ENCODE measurements around the gene SGCD. TPM values are rescaled to one million over a fixed set of nuclear protein-coding genes. Genes with fewer than 3 reads are reported as not detected.

SGCD gene
- total RNA-seq, 5 donors from 2014 or later (not counting 1 experiment from before 2014, with no cell fraction given): 0.13 to 2.4 (median 0.22) TPM

DNA sequence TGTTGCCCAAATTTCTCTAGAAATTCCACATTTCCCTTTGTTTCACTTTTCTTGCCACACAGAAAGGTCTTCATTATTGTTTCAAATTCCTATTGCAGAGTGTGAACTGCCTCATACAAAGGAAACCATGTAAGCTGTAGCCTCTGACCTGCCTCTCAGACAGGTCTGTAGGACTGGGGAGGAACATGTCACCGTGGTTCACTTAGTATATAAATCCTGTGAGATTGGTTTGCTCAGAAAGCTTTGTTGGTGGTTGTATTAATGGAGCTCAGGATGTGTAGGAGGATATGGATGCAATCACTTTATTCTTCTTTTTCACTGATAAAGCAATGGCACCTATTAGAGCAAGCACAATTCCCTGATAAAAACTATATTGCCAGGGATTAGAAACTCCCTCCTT is 4.2 kb downstream of the SGCD start:
- no peak overlapping the region for H3K27ac ChIP-seq (ENCODE audit: low read length)
- H3K9me3 ChIP-seq: no peaks in the 10 kb centered on the region
- H3K4me1 ChIP-seq (ENCODE audit: control insufficient read depth in 1 of 2, extremely low read depth in 1 of 2, insufficient read depth in 2 of 2, low read length in 2 of 2): no peaks in the 10 kb centered on the region
- CTCF ChIA-PET: no interaction called here
- no peak overlapping the region for H3K4me3 Mint-ChIP-seq
- H3K27me3 Mint-ChIP-seq: peaks cover 5 to 24% of the 10 kb centered on the region in 2 donors
- no CpG with 5 or more reads among the region's 1 CpG for WGBS (ENCODE audit: insufficient coverage)
- no peaks in the 10 kb centered on the region for H3K9me3 Mint-ChIP-seq
- H3K27me3 ChIP-seq (replicated peaks in 1 of 2; ENCODE audit: control insufficient read depth in 2 of 2, extremely low read depth in 1 of 2, insufficient read depth in 2 of 2, low read length in 1 of 2): peaks cover 0 to 7% of the 10 kb centered on the region in 2 experiments
- H3K4me3 ChIP-seq (ENCODE audit: control insufficient read depth in 1 of 2, extremely low read depth in 1 of 2, low read length in 1 of 2): no peak overlapping the region
- no peak for ATAC-seq (replicated peaks in 1 of 4)
- no peaks in the 10 kb centered on the region for H3K36me3 ChIP-seq (ENCODE audit: control insufficient read depth in 2 of 2, extremely low read depth in 1 of 2, insufficient read depth in 1 of 2, low read length in 1 of 2)
- no peak for DNase-seq
- no peak overlapping the region for H3K27ac Mint-ChIP-seq
- POLR2A ChIA-PET: no interaction called here
- no peaks in the 10 kb centered on the region for H3K36me3 Mint-ChIP-seq
- no peaks in the 10 kb centered on the region for H3K4me1 Mint-ChIP-seq

DNA sequence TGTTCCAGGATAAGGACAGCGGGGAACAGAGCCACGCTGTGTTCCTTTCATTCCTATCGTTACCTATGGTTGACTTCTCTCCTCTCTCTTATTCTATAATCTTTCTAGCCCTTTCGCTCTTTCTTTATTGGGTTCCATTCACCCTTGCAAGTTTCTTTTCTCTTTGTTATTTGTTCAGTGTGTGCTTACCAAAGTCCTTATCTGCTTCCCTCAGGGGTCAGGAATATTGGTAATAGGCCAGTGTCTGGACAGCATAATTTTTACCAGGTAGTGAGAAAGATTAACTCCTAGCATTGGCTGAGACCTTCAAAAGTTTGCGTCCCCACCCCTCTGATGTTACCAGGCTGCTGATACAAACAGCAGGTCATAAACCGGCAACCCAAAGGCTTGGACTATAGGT is 4.9 kb downstream of the SGCD start:
- H3K9me3 ChIP-seq: no peaks in the 10 kb centered on the region
- DNase-seq: no peak
- H3K4me1 Mint-ChIP-seq: no peaks in the 10 kb centered on the region
- no peaks in the 10 kb centered on the region for H3K36me3 ChIP-seq (ENCODE audit: control insufficient read depth in 2 of 2, extremely low read depth in 1 of 2, insufficient read depth in 1 of 2, low read length in 1 of 2)
- H3K4me3 ChIP-seq (ENCODE audit: control insufficient read depth in 1 of 2, extremely low read depth in 1 of 2, low read length in 1 of 2): no peak overlapping the region
- H3K4me1 ChIP-seq (ENCODE audit: control insufficient read depth in 1 of 2, extremely low read depth in 1 of 2, insufficient read depth in 2 of 2, low read length in 2 of 2): no peaks in the 10 kb centered on the region
- WGBS (ENCODE audit: insufficient coverage): no CpG with 5 or more reads among the region's 6 CpGs
- H3K36me3 Mint-ChIP-seq: no peaks in the 10 kb centered on the region
- H3K27ac ChIP-seq (ENCODE audit: low read length): no peak overlapping the region
- no peak overlapping the region for H3K4me3 Mint-ChIP-seq
- peaks cover 0 to 3% of the 10 kb centered on the region in 2 experiments for H3K27me3 ChIP-seq (replicated peaks in 1 of 2; ENCODE audit: control insufficient read depth in 2 of 2, extremely low read depth in 1 of 2, insufficient read depth in 2 of 2, low read length in 1 of 2)
- no peak overlapping the region for H3K27ac Mint-ChIP-seq
- ATAC-seq (replicated peaks in 1 of 4): no peak
- POLR2A ChIA-PET: no interaction called here
- H3K27me3 Mint-ChIP-seq: peaks cover 5 to 18% of the 10 kb centered on the region in 2 donors
- CTCF ChIA-PET: no interaction called here
- H3K9me3 Mint-ChIP-seq: no peaks in the 10 kb centered on the region

DNA sequence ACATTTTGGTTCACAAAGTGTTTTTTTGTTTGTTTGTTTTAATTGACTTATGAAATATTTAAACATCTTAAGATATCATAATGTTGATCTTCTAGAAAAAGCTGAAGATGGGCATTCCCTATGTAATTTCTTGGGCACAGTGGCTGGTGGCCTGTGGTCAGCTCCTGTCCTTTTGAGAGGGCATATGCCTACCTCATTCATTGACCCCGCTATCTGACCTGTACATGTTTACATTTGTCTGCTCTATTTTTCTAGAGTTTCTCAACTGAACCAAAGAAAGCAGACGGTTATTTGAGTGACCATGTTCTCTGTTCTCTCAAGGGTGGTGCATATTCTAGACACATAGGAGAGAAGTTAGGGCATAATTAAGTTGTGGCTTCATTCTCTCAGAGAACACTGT is 5.3 kb downstream of the SGCD start:
- Histone ChIP-seq H3K27ac (ENCODE audit: low read length) (no peak overlapping the region), H3K27me3 (replicated peaks in 1 of 2; ENCODE audit: control insufficient read depth in 2 of 2, extremely low read depth in 1 of 2, insufficient read depth in 2 of 2, low read length in 1 of 2) (no peaks in the 10 kb centered on the region), H3K36me3 (ENCODE audit: control insufficient read depth in 2 of 2, extremely low read depth in 1 of 2, insufficient read depth in 1 of 2, low read length in 1 of 2) (no peaks in the 10 kb centered on the region), H3K9me3 (no peaks in the 10 kb centered on the region), H3K4me3 (ENCODE audit: control insufficient read depth in 1 of 2, extremely low read depth in 1 of 2, low read length in 1 of 2) (no peak overlapping the region), H3K4me1 (ENCODE audit: control insufficient read depth in 1 of 2, extremely low read depth in 1 of 2, insufficient read depth in 2 of 2, low read length in 2 of 2) (no peaks in the 10 kb centered on the region)
- ATAC-seq (replicated peaks in 1 of 4) (no peak), DNase-seq (no peak)
- peaks cover 3 to 14% of the 10 kb centered on the region in 2 donors for H3K27me3 Mint-ChIP-seq
- no peak overlapping the region for H3K27ac Mint-ChIP-seq
- ChIA-PET CTCF (no interaction called here), POLR2A (no interaction called here)
- H3K9me3 Mint-ChIP-seq: no peaks in the 10 kb centered on the region
- 100% methylated on average over 1 of the region's 2 CpGs for WGBS (ENCODE audit: insufficient coverage)
- no peaks in the 10 kb centered on the region for H3K36me3 Mint-ChIP-seq
- no peak overlapping the region for H3K4me3 Mint-ChIP-seq
- H3K4me1 Mint-ChIP-seq: no peaks in the 10 kb centered on the region

DNA sequence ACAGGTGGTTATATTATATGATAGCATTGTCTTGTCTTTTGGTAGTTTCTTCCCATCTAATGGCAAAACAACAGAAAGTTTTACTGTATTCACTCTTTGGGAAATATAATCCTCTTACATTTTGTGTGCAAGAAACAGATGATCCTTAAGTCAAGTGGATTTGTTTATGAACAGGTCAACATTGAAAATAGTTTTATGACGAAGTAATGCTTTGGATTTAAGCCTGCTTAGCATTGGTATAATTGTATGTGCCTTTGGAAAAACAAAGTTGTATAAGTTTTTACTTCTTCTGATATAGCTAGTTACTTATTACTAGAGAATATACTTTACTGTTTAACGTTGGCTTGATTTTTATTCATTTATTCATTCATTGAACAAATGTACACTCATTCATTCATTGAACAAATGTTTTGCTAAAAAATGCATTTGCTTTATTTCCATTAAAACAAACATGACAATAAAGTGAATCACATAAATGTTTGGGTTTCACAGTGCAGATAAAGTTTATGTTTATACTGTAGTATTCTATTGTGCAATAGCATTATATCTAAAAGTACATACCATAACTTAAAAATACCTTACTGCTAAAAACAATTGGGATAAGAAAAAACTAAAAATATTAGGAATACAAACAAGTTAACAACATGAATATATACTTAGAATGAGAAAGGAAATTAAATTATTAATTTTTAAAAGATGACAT is 12.3 kb downstream of the SGCD start:
- Mint-ChIP-seq H3K27ac (no peak overlapping the region), H3K27me3 (peaks cover 1 to 12% of the 10 kb centered on the region in 2 donors), H3K9me3 (no peaks in the 10 kb centered on the region), H3K4me1 (no peaks in the 10 kb centered on the region), H3K36me3 (no peaks in the 10 kb centered on the region), H3K4me3 (no peak overlapping the region)
- H3K4me1 ChIP-seq (ENCODE audit: control insufficient read depth in 1 of 2, extremely low read depth in 1 of 2, insufficient read depth in 2 of 2, low read length in 2 of 2): no peaks in the 10 kb centered on the region
- H3K27me3 ChIP-seq (replicated peaks in 1 of 2; ENCODE audit: control insufficient read depth in 2 of 2, extremely low read depth in 1 of 2, insufficient read depth in 2 of 2, low read length in 1 of 2): peaks cover 0 to 1% of the 10 kb centered on the region in 2 experiments
- POLR2A ChIA-PET: no interaction called here
- CTCF ChIA-PET: no interaction called here
- H3K9me3 ChIP-seq: no peaks in the 10 kb centered on the region
- WGBS (ENCODE audit: insufficient coverage): no CpG with 5 or more reads among the region's 2 CpGs
- H3K4me3 ChIP-seq (ENCODE audit: control insufficient read depth in 1 of 2, extremely low read depth in 1 of 2, low read length in 1 of 2): no peak overlapping the region
- ATAC-seq (replicated peaks in 1 of 4) (no peak), DNase-seq (no peak)
- H3K27ac ChIP-seq (ENCODE audit: low read length): no peak overlapping the region
- H3K36me3 ChIP-seq (ENCODE audit: control insufficient read depth in 2 of 2, extremely low read depth in 1 of 2, insufficient read depth in 1 of 2, low read length in 1 of 2): no peaks in the 10 kb centered on the region

DNA sequence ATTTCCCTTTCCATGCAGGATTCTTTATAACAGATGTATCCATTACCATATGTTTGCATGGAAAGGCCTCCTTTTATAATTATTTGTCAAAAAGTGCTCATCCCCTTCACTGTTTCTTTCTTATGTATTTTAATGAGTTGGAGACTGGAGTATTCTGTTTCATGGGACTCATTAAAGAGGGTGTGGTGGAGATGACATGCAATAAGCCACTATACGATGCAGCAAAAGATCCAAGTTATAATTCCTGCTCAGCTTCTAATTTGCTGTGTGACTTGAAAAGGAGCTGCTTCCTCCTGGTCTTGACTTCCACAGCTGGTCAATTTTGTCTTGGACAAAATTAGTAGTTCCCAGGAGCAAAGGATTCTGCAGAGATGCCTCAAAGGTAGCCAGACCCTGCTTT is 13.9 kb downstream of the SGCD start:
- Mint-ChIP-seq H3K27me3 (peaks cover 6 to 21% of the 10 kb centered on the region in 2 donors), H3K4me1 (no peaks in the 10 kb centered on the region), H3K9me3 (no peaks in the 10 kb centered on the region), H3K4me3 (no peak overlapping the region), H3K27ac (no peak overlapping the region), H3K36me3 (no peaks in the 10 kb centered on the region)
- H3K9me3 ChIP-seq: no peaks in the 10 kb centered on the region
- H3K4me3 ChIP-seq (ENCODE audit: control insufficient read depth in 1 of 2, extremely low read depth in 1 of 2, low read length in 1 of 2): no peak overlapping the region
- WGBS (ENCODE audit: insufficient coverage): 86% methylated on average over 1 of the region's 1 CpG
- ChIA-PET POLR2A (no interaction called here), CTCF (no interaction called here)
- H3K27me3 ChIP-seq (replicated peaks in 1 of 2; ENCODE audit: control insufficient read depth in 2 of 2, extremely low read depth in 1 of 2, insufficient read depth in 2 of 2, low read length in 1 of 2): peaks cover 0 to 3% of the 10 kb centered on the region in 2 experiments
- no peak overlapping the region for H3K27ac ChIP-seq (ENCODE audit: low read length)
- H3K36me3 ChIP-seq (ENCODE audit: control insufficient read depth in 2 of 2, extremely low read depth in 1 of 2, insufficient read depth in 1 of 2, low read length in 1 of 2): no peaks in the 10 kb centered on the region
- no peaks in the 10 kb centered on the region for H3K4me1 ChIP-seq (ENCODE audit: control insufficient read depth in 1 of 2, extremely low read depth in 1 of 2, insufficient read depth in 2 of 2, low read length in 2 of 2)
- ATAC-seq (replicated peaks in 1 of 4): no peak
- DNase-seq: no peak

DNA sequence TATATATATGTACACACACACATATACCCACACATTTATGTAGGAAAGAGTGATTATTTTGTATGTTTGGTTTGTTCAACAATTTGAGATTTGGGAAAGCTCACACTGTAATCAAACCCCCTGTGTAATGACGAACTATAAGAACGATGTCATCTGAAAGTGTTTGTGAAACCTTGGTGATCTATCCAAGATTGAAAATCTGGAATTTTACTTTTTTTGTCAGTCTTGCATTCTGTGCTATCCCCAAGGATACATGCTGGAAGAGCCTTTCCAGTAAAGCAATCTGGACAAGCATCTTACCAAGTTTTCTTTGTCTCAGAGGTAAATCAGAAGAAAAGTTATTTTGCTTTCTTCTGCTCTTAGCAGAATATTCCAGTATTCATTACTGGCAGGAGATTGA is 23.3 kb downstream of the SGCD start:
- Histone ChIP-seq H3K9me3 (no peaks in the 10 kb centered on the region), H3K36me3 (ENCODE audit: control insufficient read depth in 2 of 2, extremely low read depth in 1 of 2, insufficient read depth in 1 of 2, low read length in 1 of 2) (no peaks in the 10 kb centered on the region), H3K4me3 (ENCODE audit: control insufficient read depth in 1 of 2, extremely low read depth in 1 of 2, low read length in 1 of 2) (no peak overlapping the region), H3K4me1 (ENCODE audit: control insufficient read depth in 1 of 2, extremely low read depth in 1 of 2, insufficient read depth in 2 of 2, low read length in 2 of 2) (no peaks in the 10 kb centered on the region), H3K27ac (ENCODE audit: low read length) (no peak overlapping the region), H3K27me3 (replicated peaks in 1 of 2; ENCODE audit: control insufficient read depth in 2 of 2, extremely low read depth in 1 of 2, insufficient read depth in 2 of 2, low read length in 1 of 2) (peaks cover 0 to 4% of the 10 kb centered on the region in 2 experiments)
- DNase-seq (no peak), ATAC-seq (replicated peaks in 1 of 4) (no peak)
- H3K4me1 Mint-ChIP-seq: no peaks in the 10 kb centered on the region
- CTCF ChIA-PET: no interaction called here
- POLR2A ChIA-PET: no interaction called here
- no peak overlapping the region for H3K4me3 Mint-ChIP-seq
- no peaks in the 10 kb centered on the region for H3K9me3 Mint-ChIP-seq
- no CpG with 5 or more reads among the region's 2 CpGs for WGBS (ENCODE audit: insufficient coverage)
- H3K27ac Mint-ChIP-seq: no peak overlapping the region
- peaks cover 4 to 13% of the 10 kb centered on the region in 2 donors for H3K27me3 Mint-ChIP-seq
- H3K36me3 Mint-ChIP-seq: no peaks in the 10 kb centered on the region

DNA sequence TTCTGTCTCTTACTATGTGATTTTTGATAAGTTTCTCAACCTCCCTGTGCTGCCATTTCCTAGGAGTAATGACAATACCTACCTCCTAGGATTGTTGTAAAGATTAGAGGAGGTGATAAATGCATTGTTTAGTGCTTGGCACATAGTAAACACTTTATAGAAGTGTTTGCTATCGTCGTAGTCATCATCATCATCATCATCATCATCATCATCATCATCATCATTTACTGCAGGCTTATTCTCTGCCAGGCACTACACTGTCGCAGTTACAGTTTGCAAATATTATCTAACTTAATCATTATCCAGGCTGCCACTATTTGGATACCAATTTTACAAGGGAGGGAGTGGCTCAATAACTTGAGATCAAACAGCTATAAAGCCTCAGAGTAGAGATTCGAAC is 24.5 kb downstream of the SGCD start:
- peaks cover 4 to 11% of the 10 kb centered on the region in 2 donors for H3K27me3 Mint-ChIP-seq
- no peaks in the 10 kb centered on the region for H3K36me3 ChIP-seq (ENCODE audit: control insufficient read depth in 2 of 2, extremely low read depth in 1 of 2, insufficient read depth in 1 of 2, low read length in 1 of 2)
- ChIA-PET POLR2A (interaction anchor here in 1 of 2 donors (0.6 kb wide), 1 partner anchor 15 kb away, joined by 3 read pairs; no protein-coding TSS in a partner anchor), CTCF (no interaction called here)
- H3K4me1 ChIP-seq (ENCODE audit: control insufficient read depth in 1 of 2, extremely low read depth in 1 of 2, insufficient read depth in 2 of 2, low read length in 2 of 2): no peaks in the 10 kb centered on the region
- H3K36me3 Mint-ChIP-seq: no peaks in the 10 kb centered on the region
- H3K4me3 Mint-ChIP-seq: no peak overlapping the region
- H3K27me3 ChIP-seq (replicated peaks in 1 of 2; ENCODE audit: control insufficient read depth in 2 of 2, extremely low read depth in 1 of 2, insufficient read depth in 2 of 2, low read length in 1 of 2): peaks cover 0 to under 1% of the 10 kb centered on the region in 2 experiments
- no peaks in the 10 kb centered on the region for H3K9me3 Mint-ChIP-seq
- H3K9me3 ChIP-seq: no peaks in the 10 kb centered on the region
- ATAC-seq (replicated peaks in 1 of 4) (no peak), DNase-seq (no peak)
- no peaks in the 10 kb centered on the region for H3K4me1 Mint-ChIP-seq
- no peak overlapping the region for H3K4me3 ChIP-seq (ENCODE audit: control insufficient read depth in 1 of 2, extremely low read depth in 1 of 2, low read length in 1 of 2)
- no peak overlapping the region for H3K27ac Mint-ChIP-seq
- H3K27ac ChIP-seq (ENCODE audit: low read length): no peak overlapping the region
- 57% methylated on average over 1 of the region's 4 CpGs for WGBS (ENCODE audit: insufficient coverage)
